Measurements from ENCODE around the gene ZNF429. TPM values are rescaled to one million over a fixed set of nuclear protein-coding genes. Genes with fewer than 3 reads are reported as not detected.

ZNF429 gene
- total RNA-seq, 1 donor from 2014 or later, result 12.7 TPM

GRCh38 chr19:21593008-21593481 is 87.6 kb downstream of the ZNF429 start:
- H3K27me3 Mint-ChIP-seq (ENCODE audit: low read depth, unreplicated experiment), result peaks cover 4% of the 10 kb centered on the region
- H3K4me1 Mint-ChIP-seq (ENCODE audit: low read depth, unreplicated experiment), result no peaks in the 10 kb centered on the region
- peaks cover 2% of the 10 kb centered on the region for H3K36me3 Mint-ChIP-seq (ENCODE audit: low read depth, unreplicated experiment)
- Histone ChIP-seq H3K79me2 (ENCODE audit: insufficient read depth, low read length) (no peaks in the 10 kb centered on the region), H3K4me1 (ENCODE audit: insufficient read depth, low read length) (no peaks in the 10 kb centered on the region), H3K9me3 (ENCODE audit: insufficient read depth, low read depth, low read length) (peaks cover 5% of the 10 kb centered on the region), H2AFZ (ENCODE audit: low read depth, low read length) (no peak overlapping the region), H3K27me3 (ENCODE audit: insufficient read depth, low read length) (no peaks in the 10 kb centered on the region), H4K20me1 (ENCODE audit: insufficient read depth, low read length) (no peaks in the 10 kb centered on the region), H3K27ac (ENCODE audit: low read depth, low read length) (no peak overlapping the region), H3K9ac (ENCODE audit: low read length) (no peak overlapping the region), H3K36me3 (ENCODE audit: insufficient read depth, low read length) (no peaks in the 10 kb centered on the region), H3K4me2 (ENCODE audit: low read length) (no peak overlapping the region), H3K4me3 (ENCODE audit: insufficient read depth, low read depth, low read length) (no peak overlapping the region)
- no peak overlapping the region for H3K27ac Mint-ChIP-seq (ENCODE audit: unreplicated experiment)
- DNase-seq (ENCODE audit: low read depth), result no peak
- no peak for FAIRE-seq
- H3K9me3 Mint-ChIP-seq (ENCODE audit: unreplicated experiment), result peaks cover 12% of the 10 kb centered on the region
- H3K4me3 Mint-ChIP-seq (ENCODE audit: unreplicated experiment), result no peak overlapping the region
- TF ChIP-seq CTCF (IDR thresholded peaks at IDR 0.05; ENCODE audit: insufficient read depth, low read depth, low read length), result no peak

- no peak overlapping the region for H3K27ac Mint-ChIP-seq (ENCODE audit: unreplicated experiment)
- no peak overlapping the region for H2AFZ ChIP-seq (ENCODE audit: low read depth, low read length)
- no peaks in the 10 kb centered on the region for H4K20me1 ChIP-seq (ENCODE audit: insufficient read depth, low read length)
- no peak overlapping the region for H3K4me3 Mint-ChIP-seq (ENCODE audit: unreplicated experiment)
- TF ChIP-seq CTCF (IDR thresholded peaks at IDR 0.05; ENCODE audit: insufficient read depth, low read depth, low read length) (no peak), EZH2 (IDR thresholded peaks at IDR 0.05; ENCODE audit: insufficient read depth, low read length) (no peak)
- FAIRE-seq (no peak), DNase-seq (ENCODE audit: low read depth) (no peak)
- H3K4me2 ChIP-seq (ENCODE audit: low read length), result no peak overlapping the region
- no peaks in the 10 kb centered on the region for H3K4me1 Mint-ChIP-seq (ENCODE audit: low read depth, unreplicated experiment)
- peaks cover 2% of the 10 kb centered on the region for H3K36me3 Mint-ChIP-seq (ENCODE audit: low read depth, unreplicated experiment)
- no peak overlapping the region for H3K4me3 ChIP-seq (ENCODE audit: insufficient read depth, low read depth, low read length)
- no peaks in the 10 kb centered on the region for H3K36me3 ChIP-seq (ENCODE audit: insufficient read depth, low read length)
- peaks cover 3% of the 10 kb centered on the region for H3K27me3 Mint-ChIP-seq (ENCODE audit: low read depth, unreplicated experiment)
- peaks cover 12% of the 10 kb centered on the region for H3K9me3 Mint-ChIP-seq (ENCODE audit: unreplicated experiment)
- no peaks in the 10 kb centered on the region for H3K27me3 ChIP-seq (ENCODE audit: insufficient read depth, low read length)
- no peak overlapping the region for H3K27ac ChIP-seq (ENCODE audit: low read depth, low read length)
- H3K4me1 ChIP-seq (ENCODE audit: insufficient read depth, low read length), result no peaks in the 10 kb centered on the region
- no peaks in the 10 kb centered on the region for H3K79me2 ChIP-seq (ENCODE audit: insufficient read depth, low read length)
- H3K9me3 ChIP-seq (ENCODE audit: insufficient read depth, low read depth, low read length), result peaks cover 5% of the 10 kb centered on the region
- H3K9ac ChIP-seq (ENCODE audit: low read length), result no peak overlapping the region
Observed at GRCh38 chr19:21593502-21593901, 88.1 kb downstream of the ZNF429 start.

- FAIRE-seq (no peak), DNase-seq (ENCODE audit: low read depth) (no peak)
- Histone ChIP-seq H3K4me2 (ENCODE audit: low read length) (no peak overlapping the region), H3K27ac (ENCODE audit: low read depth, low read length) (no peak overlapping the region), H3K9ac (ENCODE audit: low read length) (no peak overlapping the region), H3K4me1 (ENCODE audit: insufficient read depth, low read length) (no peaks in the 10 kb centered on the region), H4K20me1 (ENCODE audit: insufficient read depth, low read length) (no peaks in the 10 kb centered on the region), H2AFZ (ENCODE audit: low read depth, low read length) (no peak overlapping the region), H3K27me3 (ENCODE audit: insufficient read depth, low read length) (no peaks in the 10 kb centered on the region), H3K9me3 (ENCODE audit: insufficient read depth, low read depth, low read length) (peaks cover 5% of the 10 kb centered on the region), H3K4me3 (ENCODE audit: insufficient read depth, low read depth, low read length) (no peak overlapping the region), H3K79me2 (ENCODE audit: insufficient read depth, low read length) (no peaks in the 10 kb centered on the region), H3K36me3 (ENCODE audit: insufficient read depth, low read length) (no peaks in the 10 kb centered on the region)
- peaks cover 3% of the 10 kb centered on the region for H3K27me3 Mint-ChIP-seq (ENCODE audit: low read depth, unreplicated experiment)
- H3K36me3 Mint-ChIP-seq (ENCODE audit: low read depth, unreplicated experiment), result peaks cover 2% of the 10 kb centered on the region
- no peak for TF ChIP-seq EZH2 (IDR thresholded peaks at IDR 0.05; ENCODE audit: insufficient read depth, low read length)
- no peak for TF ChIP-seq CTCF (IDR thresholded peaks at IDR 0.05; ENCODE audit: insufficient read depth, low read depth, low read length)
- H3K9me3 Mint-ChIP-seq (ENCODE audit: unreplicated experiment), result peaks cover 13% of the 10 kb centered on the region
- H3K4me1 Mint-ChIP-seq (ENCODE audit: low read depth, unreplicated experiment), result no peaks in the 10 kb centered on the region
- no peak overlapping the region for H3K4me3 Mint-ChIP-seq (ENCODE audit: unreplicated experiment)
- no peak overlapping the region for H3K27ac Mint-ChIP-seq (ENCODE audit: unreplicated experiment)
Observed at GRCh38 chr19:21593934-21594820, 88.8 kb downstream of the ZNF429 start.
